ENCODE measurements around the gene HAGH.

HAGH gene

GRCh38 chr16:1818204-1818872 is 8.3 kb downstream of the HAGH start:
- Histone ChIP-seq H3K4me3 (ENCODE audit: low read depth in 1 of 2, low read length in 2 of 2) (no peak overlapping the region), H3K27ac (ENCODE audit: low read length) (no peak overlapping the region), H3K27me3 (ENCODE audit: low read depth, low read length) (no peaks in the 10 kb centered on the region), H3K9me3 (ENCODE audit: control insufficient read depth in 1 of 2, low read length in 2 of 2) (no peaks in the 10 kb centered on the region), H3K36me3 (ENCODE audit: control insufficient read depth in 1 of 2, insufficient read depth in 2 of 2, low read length in 2 of 2) (peaks cover 21 to 78% of the 10 kb centered on the region in 2 donors), H3K4me1 (ENCODE audit: control insufficient read depth in 1 of 2, insufficient read depth in 2 of 2, low read length in 2 of 2) (no peaks in the 10 kb centered on the region)

DNA sequence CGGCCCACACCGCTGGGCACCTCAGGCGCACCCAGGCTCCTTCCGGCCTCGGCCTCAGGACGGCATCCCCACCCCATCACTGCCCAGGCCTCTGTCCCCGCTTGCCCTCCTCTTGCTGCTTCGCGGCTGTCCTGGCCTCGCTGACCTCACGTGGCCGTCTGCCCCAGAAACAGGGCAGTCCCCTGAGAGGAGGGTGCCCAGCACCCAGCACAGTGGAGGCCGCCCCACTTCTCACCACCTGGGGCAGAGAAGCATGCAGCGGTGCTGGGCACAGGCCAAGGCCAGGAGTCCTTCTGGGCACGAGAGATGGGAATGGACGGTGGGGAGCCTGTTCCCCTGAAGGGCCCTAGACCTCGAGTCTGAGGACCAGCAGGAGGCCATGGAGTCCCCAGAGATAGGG is 8.9 kb downstream of the HAGH start:
- Histone ChIP-seq H3K27me3 (ENCODE audit: low read depth, low read length) (no peaks in the 10 kb centered on the region), H3K27ac (ENCODE audit: low read length) (no peak overlapping the region), H3K9me3 (ENCODE audit: control insufficient read depth in 1 of 2, low read length in 2 of 2) (no peaks in the 10 kb centered on the region), H3K4me3 (ENCODE audit: low read depth in 1 of 2, low read length in 2 of 2) (no peak overlapping the region), H3K36me3 (ENCODE audit: control insufficient read depth in 1 of 2, insufficient read depth in 2 of 2, low read length in 2 of 2) (peaks cover 21 to 76% of the 10 kb centered on the region in 2 donors), H3K4me1 (ENCODE audit: control insufficient read depth in 1 of 2, insufficient read depth in 2 of 2, low read length in 2 of 2) (no peaks in the 10 kb centered on the region)

GRCh38 chr16:1817276-1817589 is 9.4 kb downstream of the HAGH start:
- peaks cover 17 to 72% of the 10 kb centered on the region in 2 donors for H3K36me3 ChIP-seq (ENCODE audit: control insufficient read depth in 1 of 2, insufficient read depth in 2 of 2, low read length in 2 of 2)
- H3K27me3 ChIP-seq (ENCODE audit: low read depth, low read length) = no peaks in the 10 kb centered on the region
- H3K27ac ChIP-seq (ENCODE audit: low read length) = no peak overlapping the region
- H3K4me3 ChIP-seq (ENCODE audit: low read depth in 1 of 2, low read length in 2 of 2) = no peak overlapping the region
- H3K9me3 ChIP-seq (ENCODE audit: control insufficient read depth in 1 of 2, low read length in 2 of 2) = no peaks in the 10 kb centered on the region
- no peaks in the 10 kb centered on the region for H3K4me1 ChIP-seq (ENCODE audit: control insufficient read depth in 1 of 2, insufficient read depth in 2 of 2, low read length in 2 of 2)

DNA sequence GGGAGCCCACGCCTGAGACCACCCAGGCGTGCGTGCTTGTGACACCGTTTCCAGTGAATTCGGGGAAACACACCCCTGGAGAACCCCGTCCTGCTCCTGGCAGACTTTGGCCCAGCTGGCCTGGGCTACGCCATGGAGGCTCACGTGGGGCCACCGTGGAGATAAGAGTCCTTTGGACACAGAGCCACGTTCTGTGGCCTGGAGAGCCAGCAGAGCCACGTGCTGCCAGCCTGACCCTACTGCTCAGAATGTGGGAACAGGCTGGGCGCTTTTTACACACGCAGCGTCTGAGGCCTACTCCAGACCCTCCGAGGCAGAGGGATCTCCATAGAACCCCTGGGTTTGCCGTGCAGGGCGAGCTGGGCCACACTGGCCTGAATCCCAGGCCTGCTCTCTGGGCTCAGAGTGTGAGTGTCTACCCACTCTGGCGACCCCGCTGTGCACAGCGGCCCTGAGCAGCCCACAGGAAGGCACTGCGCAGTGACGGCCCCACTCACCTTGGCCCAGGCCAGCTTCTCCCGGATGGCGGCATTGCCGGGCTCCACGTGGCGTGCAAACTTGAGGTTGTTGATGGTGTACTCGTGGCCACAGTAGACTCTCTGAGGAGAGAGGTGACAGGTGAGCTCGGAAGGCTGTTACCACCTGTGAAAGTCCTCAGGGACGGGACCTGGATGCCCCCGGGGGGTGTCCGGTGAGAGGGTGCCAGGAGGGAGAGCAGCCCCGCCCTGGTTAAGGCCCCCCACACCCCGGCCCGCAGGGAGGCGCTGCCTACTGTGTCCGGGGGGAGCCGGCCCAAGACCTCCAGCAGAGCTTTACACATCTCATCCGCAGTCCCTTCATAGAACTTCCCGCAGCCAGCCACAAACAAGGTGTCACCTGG is 10.0 kb downstream of the HAGH start:
- Histone ChIP-seq H3K27me3 (ENCODE audit: low read depth, low read length) (no peaks in the 10 kb centered on the region), H3K27ac (ENCODE audit: low read length) (no peak overlapping the region), H3K9me3 (ENCODE audit: control insufficient read depth in 1 of 2, low read length in 2 of 2) (no peaks in the 10 kb centered on the region), H3K36me3 (ENCODE audit: control insufficient read depth in 1 of 2, insufficient read depth in 2 of 2, low read length in 2 of 2) (peaks cover 17 to 66% of the 10 kb centered on the region in 2 donors), H3K4me1 (ENCODE audit: control insufficient read depth in 1 of 2, insufficient read depth in 2 of 2, low read length in 2 of 2) (no peaks in the 10 kb centered on the region), H3K4me3 (ENCODE audit: low read depth in 1 of 2, low read length in 2 of 2) (no peak overlapping the region)

DNA sequence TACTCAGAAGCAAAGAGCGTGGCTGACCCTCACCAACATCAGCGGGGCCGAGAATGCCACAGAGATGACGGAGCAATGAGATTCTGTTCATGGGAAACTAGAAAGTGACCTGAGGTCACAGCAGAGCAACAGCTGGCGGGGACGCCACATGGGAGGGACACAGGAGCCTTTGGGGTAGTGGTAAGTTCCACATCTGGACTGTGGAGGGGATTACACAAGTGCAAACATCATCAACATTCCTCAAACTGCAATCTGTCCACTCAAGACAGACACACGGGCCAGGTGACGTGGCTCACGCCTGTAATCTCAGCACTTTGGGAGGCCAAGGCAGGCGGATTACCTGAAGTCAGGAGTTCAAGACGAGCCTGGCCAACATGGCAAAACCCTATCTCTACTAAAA is 11.2 kb downstream of the HAGH start:
- no peak overlapping the region for H3K27ac ChIP-seq (ENCODE audit: low read length)
- no peaks in the 10 kb centered on the region for H3K9me3 ChIP-seq (ENCODE audit: control insufficient read depth in 1 of 2, low read length in 2 of 2)
- H3K36me3 ChIP-seq (ENCODE audit: control insufficient read depth in 1 of 2, insufficient read depth in 2 of 2, low read length in 2 of 2) = peaks cover 17 to 57% of the 10 kb centered on the region in 2 donors
- no peak overlapping the region for H3K4me3 ChIP-seq (ENCODE audit: low read depth in 1 of 2, low read length in 2 of 2)
- no peaks in the 10 kb centered on the region for H3K27me3 ChIP-seq (ENCODE audit: low read depth, low read length)
- no peaks in the 10 kb centered on the region for H3K4me1 ChIP-seq (ENCODE audit: control insufficient read depth in 1 of 2, insufficient read depth in 2 of 2, low read length in 2 of 2)

GRCh38 chr16:1812732-1813163 is 13.9 kb downstream of the HAGH start:
- H3K27me3 ChIP-seq (ENCODE audit: low read depth, low read length) = no peaks in the 10 kb centered on the region
- no peak overlapping the region for H3K4me3 ChIP-seq (ENCODE audit: low read depth in 1 of 2, low read length in 2 of 2)
- no peaks in the 10 kb centered on the region for H3K9me3 ChIP-seq (ENCODE audit: control insufficient read depth in 1 of 2, low read length in 2 of 2)
- H3K4me1 ChIP-seq (ENCODE audit: control insufficient read depth in 1 of 2, insufficient read depth in 2 of 2, low read length in 2 of 2) = no peaks in the 10 kb centered on the region
- H3K27ac ChIP-seq (ENCODE audit: low read length) = no peak overlapping the region
- H3K36me3 ChIP-seq (ENCODE audit: control insufficient read depth in 1 of 2, insufficient read depth in 2 of 2, low read length in 2 of 2) = peaks cover 22 to 54% of the 10 kb centered on the region in 2 donors

DNA sequence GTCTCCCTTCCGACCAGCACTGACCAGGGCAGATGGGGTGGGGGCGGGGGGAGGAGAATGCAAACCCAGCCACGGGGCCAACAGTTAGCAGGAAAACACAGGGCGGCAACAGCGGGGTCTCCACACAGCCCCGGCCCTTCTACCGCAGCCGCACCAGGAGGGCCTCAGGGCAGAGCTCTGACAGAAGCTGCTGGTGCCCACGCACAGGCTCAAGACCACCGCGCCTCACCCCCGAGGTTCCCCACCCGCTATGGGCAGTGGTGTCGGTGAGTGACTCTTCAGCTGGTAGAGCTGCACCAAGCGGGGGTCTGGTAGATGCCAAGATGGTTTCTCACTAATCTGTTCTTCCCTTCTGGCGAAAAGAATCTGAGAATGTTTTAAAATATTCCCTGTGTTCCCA is 16.1 kb downstream of the HAGH start:
- Histone ChIP-seq H3K9me3 (ENCODE audit: control insufficient read depth in 1 of 2, low read length in 2 of 2) (no peaks in the 10 kb centered on the region), H3K4me3 (ENCODE audit: low read depth in 1 of 2, low read length in 2 of 2) (no peak overlapping the region), H3K36me3 (ENCODE audit: control insufficient read depth in 1 of 2, insufficient read depth in 2 of 2, low read length in 2 of 2) (peaks cover 20 to 46% of the 10 kb centered on the region in 2 donors), H3K27me3 (ENCODE audit: low read depth, low read length) (no peaks in the 10 kb centered on the region), H3K4me1 (ENCODE audit: control insufficient read depth in 1 of 2, insufficient read depth in 2 of 2, low read length in 2 of 2) (no peaks in the 10 kb centered on the region), H3K27ac (ENCODE audit: low read length) (no peak overlapping the region)

DNA sequence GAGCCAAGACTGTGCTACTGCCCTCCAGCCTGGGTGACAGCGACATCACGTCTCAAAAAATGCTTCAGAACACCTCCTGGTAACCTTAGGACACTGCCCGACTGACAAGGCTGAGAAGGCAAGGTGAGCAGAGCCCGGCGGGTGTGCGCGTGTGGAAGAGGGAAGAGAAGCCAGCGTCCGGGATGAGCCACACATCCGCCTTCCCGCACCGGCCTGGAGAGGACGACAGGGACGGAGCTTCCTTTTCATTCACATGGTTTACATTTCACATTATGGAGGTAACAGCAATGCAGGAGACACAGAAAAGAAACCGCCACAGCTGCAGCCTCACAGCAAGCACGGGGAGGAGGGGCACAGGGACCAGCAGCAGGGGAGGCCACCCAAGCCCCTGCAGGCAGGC is 16.5 kb downstream of the HAGH start:
- H3K27ac ChIP-seq (ENCODE audit: low read length) = no peak overlapping the region
- peaks cover 16 to 41% of the 10 kb centered on the region in 2 donors for H3K36me3 ChIP-seq (ENCODE audit: control insufficient read depth in 1 of 2, insufficient read depth in 2 of 2, low read length in 2 of 2)
- H3K27me3 ChIP-seq (ENCODE audit: low read depth, low read length) = no peaks in the 10 kb centered on the region
- H3K4me1 ChIP-seq (ENCODE audit: control insufficient read depth in 1 of 2, insufficient read depth in 2 of 2, low read length in 2 of 2) = no peaks in the 10 kb centered on the region
- H3K9me3 ChIP-seq (ENCODE audit: control insufficient read depth in 1 of 2, low read length in 2 of 2) = no peaks in the 10 kb centered on the region
- no peak overlapping the region for H3K4me3 ChIP-seq (ENCODE audit: low read depth in 1 of 2, low read length in 2 of 2)

- Histone ChIP-seq H3K4me1 (ENCODE audit: control insufficient read depth in 1 of 2, insufficient read depth in 2 of 2, low read length in 2 of 2) (no peaks in the 10 kb centered on the region), H3K27ac (ENCODE audit: low read length) (no peak overlapping the region), H3K36me3 (ENCODE audit: control insufficient read depth in 1 of 2, insufficient read depth in 2 of 2, low read length in 2 of 2) (peaks cover 14 to 40% of the 10 kb centered on the region in 2 donors), H3K9me3 (ENCODE audit: control insufficient read depth in 1 of 2, low read length in 2 of 2) (no peaks in the 10 kb centered on the region), H3K4me3 (ENCODE audit: low read depth in 1 of 2, low read length in 2 of 2) (no peak overlapping the region), H3K27me3 (ENCODE audit: low read depth, low read length) (no peaks in the 10 kb centered on the region)
Measured at GRCh38 chr16:1809281-1809801, 17.3 kb downstream of the HAGH start.

DNA sequence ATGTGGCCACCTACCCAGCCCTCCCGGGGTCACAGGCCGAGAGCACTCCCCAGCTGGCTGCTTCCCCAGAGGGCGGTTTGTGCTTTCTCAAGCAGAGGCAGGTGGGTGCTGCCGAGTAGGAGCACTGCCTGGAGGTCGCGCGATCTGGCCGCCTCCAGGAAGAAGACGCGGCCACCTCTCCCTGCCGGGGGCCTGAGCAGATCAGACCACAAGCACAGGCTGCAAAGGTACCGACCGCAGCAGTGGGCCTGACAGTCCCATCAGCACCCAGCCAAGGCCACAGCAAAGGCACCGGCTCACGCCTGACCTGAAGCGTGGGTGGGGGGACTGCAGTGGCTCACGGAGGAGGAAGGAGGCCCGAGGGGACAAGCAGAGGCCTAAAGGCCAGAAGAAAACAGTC is 17.9 kb downstream of the HAGH start:
- Histone ChIP-seq H3K4me3 (ENCODE audit: low read depth in 1 of 2, low read length in 2 of 2) (no peak overlapping the region), H3K36me3 (ENCODE audit: control insufficient read depth in 1 of 2, insufficient read depth in 2 of 2, low read length in 2 of 2) (peaks cover 11 to 40% of the 10 kb centered on the region in 2 donors), H3K27ac (ENCODE audit: low read length) (no peak overlapping the region), H3K9me3 (ENCODE audit: control insufficient read depth in 1 of 2, low read length in 2 of 2) (no peaks in the 10 kb centered on the region), H3K4me1 (ENCODE audit: control insufficient read depth in 1 of 2, insufficient read depth in 2 of 2, low read length in 2 of 2) (no peaks in the 10 kb centered on the region), H3K27me3 (ENCODE audit: low read depth, low read length) (no peaks in the 10 kb centered on the region)

DNA sequence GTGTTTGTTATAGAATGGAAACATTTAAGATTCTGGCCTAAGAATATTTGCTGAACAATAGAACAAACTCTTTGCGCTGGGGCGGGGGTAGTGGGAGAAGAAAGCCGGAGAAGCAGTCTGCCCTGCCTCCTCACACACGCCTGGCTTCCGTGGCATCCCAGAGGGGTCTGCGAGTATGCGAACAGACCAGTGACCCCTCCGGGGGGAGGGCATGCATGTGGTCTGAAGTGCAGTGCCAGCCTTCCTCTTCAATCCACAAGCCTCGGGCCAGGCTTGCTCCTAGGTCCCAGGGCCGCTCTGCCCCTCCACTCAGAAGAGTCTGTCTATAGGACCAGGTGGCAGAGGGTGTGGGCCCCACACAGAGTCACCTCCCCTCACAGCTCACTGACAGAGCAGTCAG is 19.0 kb downstream of the HAGH start:
- H3K36me3 ChIP-seq (ENCODE audit: control insufficient read depth in 1 of 2, insufficient read depth in 2 of 2, low read length in 2 of 2) = peaks cover 10 to 38% of the 10 kb centered on the region in 2 donors
- H3K27ac ChIP-seq (ENCODE audit: low read length) = no peak overlapping the region
- H3K27me3 ChIP-seq (ENCODE audit: low read depth, low read length) = no peaks in the 10 kb centered on the region
- no peaks in the 10 kb centered on the region for H3K9me3 ChIP-seq (ENCODE audit: control insufficient read depth in 1 of 2, low read length in 2 of 2)
- no peak overlapping the region for H3K4me3 ChIP-seq (ENCODE audit: low read depth in 1 of 2, low read length in 2 of 2)
- no peaks in the 10 kb centered on the region for H3K4me1 ChIP-seq (ENCODE audit: control insufficient read depth in 1 of 2, insufficient read depth in 2 of 2, low read length in 2 of 2)

Data from muscle layer of duodenum (tissue), 2 donors.